Mesodermal cell (in vitro differentiated cells): ENCODE results near the gene MIEN1.

Source experiments
- H3K27ac ChIP-seq: 2 replicates; pipeline ENCODE4 v1.7.0; 2013; ENCODE audit warnings: mild to moderate bottlenecking, low read depth, low read length, moderate library complexity; ENCODE audit not compliant: severe bottlenecking
- H3K36me3 ChIP-seq: 2 replicates; pipeline ENCODE4 v1.7.1; 2013; ENCODE audit warnings: mild to moderate bottlenecking, low read length, moderate library complexity; ENCODE audit not compliant: control insufficient read depth, insufficient read depth
- H3K4me1 ChIP-seq: one replicate; pipeline ENCODE4 v1.7.1; 2013; ENCODE audit warnings: mild to moderate bottlenecking, low read length; ENCODE audit not compliant: insufficient read depth, control insufficient read depth, poor library complexity, severe bottlenecking
- H3K4me3 ChIP-seq: 2 replicates; pipeline ENCODE4 v1.7.0; 2013; ENCODE audit warnings: low read length, control low read depth, mild to moderate bottlenecking; ENCODE audit not compliant: insufficient read depth, poor library complexity, severe bottlenecking; ENCODE audit errors: extremely low read depth
- H3K9me3 ChIP-seq: 2 replicates; pipeline ENCODE4 v1.7.1; 2013; ENCODE audit warnings: mild to moderate bottlenecking, low read length, moderate library complexity; ENCODE audit not compliant: control insufficient read depth
- WGBS, 2 experiments: methylation state at CpG; one replicate each; pipeline ENCODE4 v1.1.5; 2013; ENCODE audit warnings: missing lambda C conversion rate in 2 of 2; ENCODE audit not compliant: insufficient coverage in 2 of 2; 5-methylcytosine and 5-hydroxymethylcytosine counted together

Gene MIEN1

GRCh38 chr17:39688475-39688835 lies 41.9 kb downstream of the MIEN1 start:
- peaks cover 10% of the 10 kb centered on the region for H3K4me1 ChIP-seq
- H3K4me3 ChIP-seq, result peak overlapping the region; percentile 48
- H3K36me3 ChIP-seq, result no peaks in the 10 kb centered on the region
- peak overlapping the region; percentile 78 for H3K27ac ChIP-seq
- peaks cover 3% of the 10 kb centered on the region for H3K9me3 ChIP-seq
- 28 to 34% methylated on average over 3 to 4 of the region's 6 CpGs for WGBS, 2 experiments

DNA sequence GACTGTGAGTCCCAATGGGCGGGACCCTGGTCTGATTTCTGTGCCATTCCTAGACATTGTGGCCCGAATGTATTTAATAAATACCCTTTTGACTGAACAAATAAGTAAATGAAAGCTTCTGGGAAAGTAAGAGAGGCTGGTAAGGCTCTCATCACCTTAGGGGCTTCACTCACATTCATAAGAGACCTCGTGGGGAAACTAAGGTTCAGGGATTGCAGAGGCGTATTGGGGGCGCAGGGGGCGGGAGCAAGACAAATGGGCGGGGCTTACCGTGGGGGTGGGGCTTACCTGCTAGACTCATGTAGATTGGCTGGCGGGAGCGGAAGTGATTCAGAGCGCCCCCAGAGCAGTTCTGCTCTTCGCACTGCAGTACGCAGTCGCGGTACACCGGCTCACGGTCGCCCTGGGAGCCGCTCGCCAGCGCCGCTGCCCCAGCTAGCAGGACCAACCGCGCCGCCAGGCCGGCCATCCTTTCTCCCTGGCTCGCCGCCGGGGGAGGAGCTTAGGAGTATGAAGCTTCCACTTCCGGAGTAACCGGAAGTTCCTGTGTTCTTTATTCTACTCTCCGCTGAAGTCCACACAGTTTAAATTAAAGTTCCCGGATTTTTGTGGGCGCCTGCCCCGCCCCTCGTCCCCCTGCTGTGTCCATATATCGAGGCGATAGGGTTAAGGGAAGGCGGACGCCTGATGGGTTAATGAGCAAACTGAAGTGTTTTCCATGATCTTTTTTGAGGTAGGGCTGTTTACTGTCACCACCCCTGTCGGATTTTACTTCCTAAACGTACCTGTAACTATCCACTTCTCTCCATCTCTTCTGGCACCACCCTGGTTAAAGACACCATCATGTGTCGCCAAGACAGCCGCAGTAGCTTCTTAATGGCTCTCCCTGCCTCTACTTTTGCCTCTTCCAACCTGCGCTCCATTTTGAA lies 42.5 kb downstream of the MIEN1 start, which contains the start of gene PGAP3:
Gene PGAP3, minus strand, starts transcription at position 512 of the 929 bp plus-strand sequence. Its CDS starts 43 bp downstream, at position 469.
- peak within 1 kb of the TSS; percentile 48 for H3K4me3 ChIP-seq
- peaks cover 10% of the 10 kb centered on the region for H3K4me1 ChIP-seq
- 35 to 46% methylated on average over 24 to 37 of the region's 45 CpGs for WGBS, 2 experiments
- H3K27ac ChIP-seq, result peak within 1 kb of the TSS; percentile 78
- no peaks in the 10 kb centered on the region for H3K36me3 ChIP-seq
- H3K9me3 ChIP-seq, result peaks cover 3% of the 10 kb centered on the region

DNA sequence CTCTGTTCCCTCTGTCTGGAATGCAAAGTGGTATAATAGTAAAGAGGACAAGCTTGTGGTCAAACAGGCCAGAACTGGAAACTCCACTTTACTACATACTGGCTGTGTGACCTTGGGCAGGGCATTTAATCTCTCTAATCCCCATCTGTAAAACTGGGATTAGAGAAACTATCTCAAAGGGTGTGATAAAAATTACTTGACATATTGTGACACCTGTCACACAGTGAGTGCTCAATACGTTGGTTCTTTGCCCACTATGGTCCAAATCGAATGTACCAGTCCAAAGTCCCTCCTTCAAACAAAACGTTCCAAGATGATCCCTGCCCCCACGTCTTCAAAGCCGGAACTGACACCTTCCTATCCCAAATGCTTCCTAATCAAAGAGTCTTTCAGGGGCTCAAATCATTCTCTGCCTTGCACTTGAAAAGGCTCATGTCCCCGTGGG lies 43.2 kb downstream of the MIEN1 start:
- H3K4me3 ChIP-seq, result peak overlapping the region; percentile 48
- H3K9me3 ChIP-seq, result peaks cover 3% of the 10 kb centered on the region
- 75 to 86% methylated on average over 6 of the region's 6 CpGs for WGBS, 2 experiments
- no peak overlapping the region for H3K27ac ChIP-seq
- peaks cover 10% of the 10 kb centered on the region for H3K4me1 ChIP-seq
- no peaks in the 10 kb centered on the region for H3K36me3 ChIP-seq

DNA sequence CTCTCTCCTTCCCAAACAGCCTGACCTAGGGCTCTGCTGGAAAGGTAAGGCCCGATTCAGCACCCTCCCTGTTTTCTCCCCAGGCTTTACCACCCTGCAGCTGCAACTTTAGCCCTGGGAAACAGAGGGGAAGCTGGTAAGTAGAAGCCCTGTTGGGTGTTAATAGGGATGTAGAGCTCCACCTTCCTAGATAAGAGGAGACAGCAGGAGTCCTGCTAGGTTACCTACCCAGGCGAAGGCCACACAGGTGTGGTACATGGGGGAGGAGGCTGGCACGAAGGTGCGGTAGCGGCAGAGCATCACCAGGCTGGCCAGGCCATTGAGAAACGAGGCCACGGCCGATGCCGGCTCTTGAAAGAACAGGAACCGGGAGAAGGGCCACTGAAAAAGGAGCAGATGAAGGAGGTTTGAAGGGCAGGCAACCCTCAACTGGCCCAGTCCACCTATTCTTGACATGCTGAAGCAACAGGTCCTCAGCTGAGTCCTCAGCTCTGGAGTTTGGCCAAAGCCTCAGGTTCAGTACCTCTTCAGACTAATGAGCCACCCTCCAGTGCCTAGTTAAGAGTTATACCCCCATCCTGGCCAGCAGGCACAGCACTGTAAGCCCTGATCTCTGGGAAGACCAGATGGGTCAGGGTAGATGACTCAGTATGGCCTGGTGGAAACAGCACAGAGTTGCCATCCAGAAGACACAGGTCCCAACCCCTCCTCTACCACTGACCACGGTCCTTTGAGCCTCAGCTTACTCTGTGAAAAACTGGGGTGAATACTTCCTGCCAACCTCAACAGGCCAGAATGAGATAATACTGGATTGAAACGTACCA lies 45.8 kb downstream of the MIEN1 start:
- no peak overlapping the region for H3K4me3 ChIP-seq
- H3K4me1 ChIP-seq, result peaks cover 13% of the 10 kb centered on the region
- 92 to 93% methylated on average over 10 to 11 of the region's 12 CpGs for WGBS, 2 experiments
- H3K27ac ChIP-seq, result no peak overlapping the region
- H3K36me3 ChIP-seq, result no peaks in the 10 kb centered on the region
- peaks cover 3% of the 10 kb centered on the region for H3K9me3 ChIP-seq

DNA sequence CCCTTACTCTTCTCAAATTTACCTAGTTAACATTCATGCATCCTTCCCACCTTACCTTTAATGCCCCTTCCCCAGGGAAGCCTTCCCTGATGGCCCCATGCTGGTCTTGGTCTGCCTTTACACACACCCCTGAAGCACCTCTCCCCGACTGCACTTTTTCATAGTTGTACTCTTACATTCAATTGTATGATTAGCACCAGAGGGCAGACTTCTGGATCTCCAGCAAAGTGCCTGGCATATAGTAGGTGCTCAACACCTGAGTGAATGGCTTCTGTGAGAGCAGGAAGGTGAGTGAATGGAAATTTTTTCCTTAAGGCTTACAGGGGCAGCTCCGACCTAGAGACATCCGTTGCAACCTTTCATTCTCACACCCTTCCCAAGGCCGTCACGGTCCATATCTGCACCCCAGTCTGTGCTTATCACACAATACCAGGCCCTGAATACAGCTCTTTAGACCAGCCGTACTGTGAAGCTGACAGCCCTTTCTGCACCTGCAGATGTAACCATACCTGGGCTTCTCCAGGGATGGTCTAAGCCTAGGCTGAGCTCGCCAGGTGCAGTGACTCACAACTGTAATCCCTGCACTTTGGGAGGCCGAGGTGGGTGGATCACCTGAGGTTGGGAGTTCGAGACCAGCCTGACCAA lies 46.9 kb downstream of the MIEN1 start:
- Histone ChIP-seq H3K9me3 (peaks cover 3% of the 10 kb centered on the region), H3K4me3 (no peak overlapping the region), H3K4me1 (peaks cover 6% of the 10 kb centered on the region), H3K36me3 (no peaks in the 10 kb centered on the region), H3K27ac (no peak overlapping the region)
- WGBS, 2 experiments, result 85 to 94% methylated on average over 7 of the region's 9 CpGs

DNA sequence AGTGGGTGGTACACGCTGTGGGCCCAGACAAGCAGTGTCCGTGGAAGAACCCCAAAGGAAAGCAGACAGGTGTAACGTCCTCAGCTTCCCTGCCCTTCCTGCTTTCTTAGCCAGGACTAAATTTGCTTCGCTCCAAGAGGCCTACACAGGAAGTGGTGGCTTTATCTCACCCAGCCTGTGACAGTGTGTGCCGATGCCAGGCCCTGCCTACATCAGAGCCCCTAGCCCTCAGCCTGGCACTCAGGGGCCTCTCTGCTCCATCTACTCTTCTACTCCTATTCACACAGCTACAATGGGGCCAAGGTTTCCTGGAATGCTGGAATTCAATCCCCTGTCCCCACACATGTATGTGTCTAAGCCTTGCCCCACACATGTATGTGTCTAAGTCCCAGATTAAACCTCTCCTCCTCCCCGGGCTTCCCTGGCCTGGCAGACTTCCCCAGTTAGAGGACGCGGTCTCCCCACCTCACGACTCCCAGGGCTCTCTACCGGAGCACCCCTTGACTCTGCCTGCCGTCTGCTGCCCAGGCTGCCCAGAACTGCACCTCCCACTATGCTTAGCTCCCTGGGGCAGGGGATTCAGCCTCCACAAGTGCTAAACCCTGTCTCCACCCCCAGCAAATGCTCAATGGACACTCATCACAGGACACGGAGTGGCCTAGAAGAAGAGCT lies 50.7 kb downstream of the MIEN1 start:
- Histone ChIP-seq H3K4me1 (peaks cover 5% of the 10 kb centered on the region), H3K27ac (no peak overlapping the region), H3K4me3 (no peak overlapping the region), H3K9me3 (no peaks in the 10 kb centered on the region), H3K36me3 (peaks cover 2% of the 10 kb centered on the region)
- 89 to 90% methylated on average over 11 to 12 of the region's 12 CpGs for WGBS, 2 experiments
